ACC112 (cell line): Measurements from ENCODE around the gene FOXD4L4.
"Not testable (repeated sequence)": the region's sequence is repeated elsewhere in the genome, so short reads cannot be mapped to it uniquely, and the experiment has no call there.

Experiments
- H2AFZ ChIP-seq: fragments of 200-600 bp; sonication (generic); one replicate; pipeline ENCODE4 v1.6.0; 2017; ENCODE audit warnings: antibody characterized with exemption, low read length; ENCODE audit not compliant: unreplicated experiment
- H3K27ac ChIP-seq: fragments of 200-600 bp; sonication (generic); 2 replicates; pipeline ENCODE4 v1.5.1; 2014; ENCODE audit warnings: low read depth, mild to moderate bottlenecking, antibody characterized with exemption, low read length, moderate library complexity
- H3K27me3 ChIP-seq: fragments of 200-600 bp; sonication (generic); 2 replicates; pipeline ENCODE4 v1.6.1; 2014; ENCODE audit warnings: mild to moderate bottlenecking, antibody characterized with exemption, low read length, moderate library complexity, mixed read lengths; ENCODE audit not compliant: insufficient read depth
- H3K36me3 ChIP-seq: fragments of 200-600 bp; sonication (generic); 2 replicates; pipeline ENCODE4 v1.6.1; 2016; ENCODE audit warnings: mild to moderate bottlenecking, antibody characterized with exemption, low read length, moderate library complexity, mixed read lengths; ENCODE audit not compliant: insufficient read depth
- H3K4me1 ChIP-seq: fragments of 200-600 bp; sonication (generic); one replicate; pipeline ENCODE4 v1.6.1; 2016; ENCODE audit warnings: low read length, mixed read lengths; ENCODE audit not compliant: insufficient read depth, unreplicated experiment, control insufficient read depth
- H3K4me3 ChIP-seq: fragments of 200-600 bp; sonication (generic); 2 replicates; pipeline ENCODE4 v1.5.1; 2014; ENCODE audit warnings: mild to moderate bottlenecking, low read depth, low read length
- H3K79me2 ChIP-seq: fragments of 200-600 bp; sonication (generic); one replicate; pipeline ENCODE4 v1.6.0; 2016; ENCODE audit warnings: low read length; ENCODE audit not compliant: control insufficient read depth, unreplicated experiment, insufficient read depth

The FOXD4L4 gene

DNA sequence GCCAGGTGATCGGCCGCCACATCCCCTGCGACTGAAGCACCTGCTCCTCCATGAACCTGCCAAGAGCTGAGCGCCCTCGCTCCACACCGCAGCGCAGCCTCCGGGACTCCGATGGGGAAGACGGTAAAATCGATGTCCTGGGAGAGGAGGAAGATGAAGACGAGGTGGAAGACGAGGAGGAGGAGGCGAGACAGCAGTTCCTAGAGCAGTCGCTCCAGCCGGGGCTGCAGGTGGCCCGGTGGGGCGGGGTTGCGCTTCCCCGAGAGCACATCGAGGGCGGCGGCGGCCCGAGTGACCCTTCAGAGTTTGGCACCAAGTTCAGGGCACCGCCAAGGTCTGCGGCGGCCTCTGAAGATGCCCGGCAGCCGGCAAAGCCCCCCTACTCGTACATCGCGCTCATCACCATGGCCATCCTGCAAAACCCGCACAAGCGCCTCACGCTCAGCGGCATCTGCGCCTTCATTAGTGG lies at the start of gene FOXD4L4:
FOXD4L4 (plus strand) TSS at position 51 of the 469 bp plus-strand sequence; CDS start at position 51, 0 bp downstream.
- not testable (repeated sequence) for H3K36me3 ChIP-seq, H3K27me3 ChIP-seq, H3K4me3 ChIP-seq, H3K79me2 ChIP-seq, H2AFZ ChIP-seq, H3K4me1 ChIP-seq, H3K27ac ChIP-seq

DNA sequence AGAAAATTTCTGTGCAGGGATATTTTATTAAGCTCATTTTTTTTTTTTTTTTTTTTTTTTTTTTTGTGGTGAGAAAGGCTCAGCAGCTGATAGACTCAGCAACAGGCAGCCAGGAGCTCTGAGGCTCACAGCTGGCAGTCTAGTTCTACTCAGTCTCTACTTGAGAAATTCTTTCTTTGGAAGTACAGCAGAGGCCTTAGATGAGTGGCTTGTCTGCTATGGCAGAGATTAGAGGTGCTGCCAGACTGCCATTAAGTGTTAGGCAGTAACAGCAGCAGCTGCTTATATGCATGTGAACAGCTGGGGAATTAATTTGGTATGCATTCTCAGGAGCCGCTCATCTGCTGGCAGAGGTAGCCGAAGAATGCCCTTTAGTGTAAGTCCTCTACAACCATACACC lies 33.4 kb upstream of the FOXD4L4 start:
- H3K79me2 ChIP-seq, H2AFZ ChIP-seq, H3K36me3 ChIP-seq: not testable (repeated sequence)

DNA sequence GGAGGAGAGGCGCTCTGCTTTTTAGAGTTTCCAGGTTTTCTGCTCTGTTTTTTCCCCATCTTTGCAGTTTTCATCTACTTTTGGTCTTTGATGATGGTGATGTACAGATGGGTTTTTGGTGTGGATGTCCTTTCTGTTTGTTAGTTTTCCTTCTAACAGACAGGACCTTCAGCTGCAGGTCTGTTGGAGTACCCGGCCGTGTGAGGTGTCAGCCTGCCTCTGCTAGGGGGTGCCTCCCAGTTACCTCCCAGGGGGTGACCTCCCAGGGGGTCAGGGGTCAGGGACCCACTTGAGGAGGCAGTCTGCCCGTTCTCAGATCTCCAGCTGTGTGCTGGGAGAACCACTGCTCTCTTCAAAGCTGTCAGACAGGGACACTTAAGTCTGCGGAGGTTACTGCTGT lies 22.5 kb upstream of the FOXD4L4 start:
- H2AFZ ChIP-seq, H3K4me3 ChIP-seq, H3K27me3 ChIP-seq, H3K27ac ChIP-seq, H3K79me2 ChIP-seq, H3K36me3 ChIP-seq, H3K4me1 ChIP-seq: not testable (repeated sequence)

More for the DNA sequence above, 33.4 kb upstream of the FOXD4L4 start:
- H3K27me3 ChIP-seq, H3K4me3 ChIP-seq, H3K27ac ChIP-seq, H3K4me1 ChIP-seq: not testable (repeated sequence)

DNA sequence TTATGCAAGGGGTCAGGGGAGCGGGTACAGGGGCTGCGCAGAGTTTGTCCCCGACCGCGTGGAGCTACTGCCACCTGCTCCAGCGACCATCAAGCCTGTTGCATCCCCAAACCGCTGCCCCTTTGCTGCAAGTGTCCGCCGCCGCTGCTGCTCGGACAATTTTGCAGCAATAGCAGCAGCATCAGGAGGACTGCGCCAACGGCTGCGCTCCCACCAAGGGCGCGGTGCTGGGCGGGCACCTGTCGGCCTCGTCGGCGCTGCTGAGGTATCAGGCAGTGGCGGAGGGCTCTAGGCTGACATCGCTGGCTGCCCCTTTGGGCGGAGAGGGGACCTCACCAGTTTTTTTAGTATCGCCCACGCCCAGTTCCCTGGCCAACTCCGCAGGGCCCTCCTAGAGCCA lies 1.2 kb downstream of the FOXD4L4 start:
- not testable (repeated sequence) for H3K36me3 ChIP-seq, H3K4me3 ChIP-seq, H3K27me3 ChIP-seq, H3K27ac ChIP-seq, H3K79me2 ChIP-seq, H3K4me1 ChIP-seq, H2AFZ ChIP-seq
